Suprapubic skin (tissue), 4 donors: ENCODE measurements around the gene ZNF277. TPM values are rescaled to one million over a fixed set of nuclear protein-coding genes. Genes with fewer than 3 reads are reported as not detected.

Experiments used
- DNase-seq, 2 donors: peaks; one replicate each; pipeline ENCODE4 v3.0.0-alpha.2; 2019; ENCODE audit warnings: low spot score in 2 of 2
- H3K27ac ChIP-seq: fragments of 200-600 bp; sonication (generic); one replicate; pipeline ENCODE4 v1.5.1; 2019
- H3K27me3 ChIP-seq: fragments of 200-600 bp; sonication (generic); one replicate; pipeline ENCODE4 v1.5.1; 2019
- H3K36me3 ChIP-seq: fragments of 200-600 bp; sonication (generic); one replicate; pipeline ENCODE4 v1.5.1; 2019
- H3K4me1 ChIP-seq: fragments of 200-600 bp; sonication (generic); one replicate; pipeline ENCODE4 v1.5.1; 2019
- H3K4me3 ChIP-seq: fragments of 200-600 bp; sonication (generic); one replicate; pipeline ENCODE4 v1.5.1; 2019; ENCODE audit warnings: mild to moderate bottlenecking
- H3K9me3 ChIP-seq: fragments of 200-600 bp; sonication (generic); one replicate; pipeline ENCODE4 v1.5.1; 2019
- EP300 ChIP-seq: sonication (generic); formaldehyde crosslinking; IDR thresholded peaks from one replicate; pipeline ENCODE4 v1.6.1; 2017; ENCODE audit warnings: antibody characterized with exemption
- POLR2A ChIP-seq, 2 donors: fragments of 450-650 bp; IDR thresholded peaks; one replicate each; pipeline ENCODE4 v1.6.1; 2017; ENCODE audit warnings: antibody characterized with exemption in 2 of 2, mild to moderate bottlenecking in 2 of 2, moderate library complexity in 2 of 2
- POLR2AphosphoS5 ChIP-seq, 3 donors: sonication (generic); formaldehyde crosslinking; IDR thresholded peaks; one replicate each; pipeline ENCODE4 v1.6.1; 2017; ENCODE audit warnings: antibody characterized with exemption in 3 of 3
- WGBS: methylation state at CpG from one replicate; pipeline ENCODE4 v1.1.5; 2018; 5-methylcytosine and 5-hydroxymethylcytosine counted together
- total RNA-seq, 4 donors: library from RNA; depleted of rRNA; stranded (reverse); fragments of >200 nt; gene quantifications; one replicate each; pipeline ENCODE4 v1.1.0, GENCODE V29; 2016
- TF ChIP-seq, protein P1 (sequence below), 2 donors: fragments of 200-600 bp in 1 of 2; fragments of 450-650 bp in 1 of 2; sonication (generic) in 1 of 2; IDR thresholded peaks; one replicate each; pipeline ENCODE4 v1.5.1; 2016 to 2019; ENCODE audit warnings: antibody characterized with exemption in 2 of 2, mild to moderate bottlenecking in 1 of 2, moderate library complexity in 1 of 2

ZNF277 gene
- total RNA-seq, 4 donors from 2014 or later: 16.5 to 31.9 (median 25.5) TPM

DNA sequence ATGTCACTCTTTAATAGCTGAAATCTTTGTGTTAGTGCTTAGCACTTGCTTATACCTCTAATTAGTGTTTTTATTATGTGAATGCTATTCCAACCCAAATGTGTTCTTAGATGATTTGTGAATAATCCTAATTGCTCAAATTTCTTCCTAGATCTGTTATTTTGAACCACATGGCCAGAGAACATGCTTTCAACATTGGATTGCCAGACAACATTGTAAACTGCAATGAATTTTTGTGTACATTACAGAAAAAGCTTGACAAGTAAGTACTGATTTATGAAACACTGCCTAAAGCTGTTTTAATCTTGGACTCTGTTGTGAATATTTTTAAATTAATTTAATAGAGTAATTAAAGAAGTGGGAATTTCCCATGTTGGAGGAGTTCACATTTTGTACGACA, 121.1 kb downstream of the ZNF277 start:
- peaks cover 31% of the 10 kb centered on the region for H3K36me3 ChIP-seq
- WGBS: 55% methylated on average over 1 of the region's 1 CpG
- DNase-seq: no peak
- no peak overlapping the region for H3K4me3 ChIP-seq
- TF ChIP-seq, protein P1, sequence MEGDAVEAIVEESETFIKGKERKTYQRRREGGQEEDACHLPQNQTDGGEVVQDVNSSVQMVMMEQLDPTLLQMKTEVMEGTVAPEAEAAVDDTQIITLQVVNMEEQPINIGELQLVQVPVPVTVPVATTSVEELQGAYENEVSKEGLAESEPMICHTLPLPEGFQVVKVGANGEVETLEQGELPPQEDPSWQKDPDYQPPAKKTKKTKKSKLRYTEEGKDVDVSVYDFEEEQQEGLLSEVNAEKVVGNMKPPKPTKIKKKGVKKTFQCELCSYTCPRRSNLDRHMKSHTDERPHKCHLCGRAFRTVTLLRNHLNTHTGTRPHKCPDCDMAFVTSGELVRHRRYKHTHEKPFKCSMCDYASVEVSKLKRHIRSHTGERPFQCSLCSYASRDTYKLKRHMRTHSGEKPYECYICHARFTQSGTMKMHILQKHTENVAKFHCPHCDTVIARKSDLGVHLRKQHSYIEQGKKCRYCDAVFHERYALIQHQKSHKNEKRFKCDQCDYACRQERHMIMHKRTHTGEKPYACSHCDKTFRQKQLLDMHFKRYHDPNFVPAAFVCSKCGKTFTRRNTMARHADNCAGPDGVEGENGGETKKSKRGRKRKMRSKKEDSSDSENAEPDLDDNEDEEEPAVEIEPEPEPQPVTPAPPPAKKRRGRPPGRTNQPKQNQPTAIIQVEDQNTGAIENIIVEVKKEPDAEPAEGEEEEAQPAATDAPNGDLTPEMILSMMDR (IDR thresholded peaks at IDR 0.05): no peak
- TF ChIP-seq POLR2AphosphoS5 (IDR thresholded peaks at IDR 0.05) (no peak), EP300 (no peak), POLR2A (IDR thresholded peaks at IDR 0.05) (no peak)
- no peaks in the 10 kb centered on the region for H3K27me3 ChIP-seq
- no peaks in the 10 kb centered on the region for H3K4me1 ChIP-seq
- no peaks in the 10 kb centered on the region for H3K9me3 ChIP-seq
- H3K27ac ChIP-seq: no peak overlapping the region

DNA sequence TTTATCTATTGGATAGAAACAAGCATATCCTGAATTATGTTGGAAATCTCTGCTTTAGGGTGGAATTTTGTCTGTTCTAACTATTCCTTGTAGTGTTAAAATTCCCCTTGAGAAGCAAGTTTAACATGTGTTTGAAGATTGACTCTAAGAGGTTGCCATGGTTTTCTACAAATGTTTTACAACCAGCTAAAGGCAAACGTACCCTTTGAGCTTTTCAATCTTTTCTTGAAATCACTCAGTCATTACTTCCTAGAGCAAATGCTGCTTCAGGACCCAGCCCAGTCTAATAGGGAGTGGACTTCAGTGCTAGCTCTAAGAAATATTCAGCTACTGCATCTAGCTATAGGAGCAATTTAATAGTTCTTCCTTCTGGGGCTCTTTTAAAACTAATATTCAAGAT, 125.0 kb downstream of the ZNF277 start:
- no peak for TF ChIP-seq EP300
- TF ChIP-seq POLR2A (IDR thresholded peaks at IDR 0.05): no peak
- H3K4me3 ChIP-seq: no peak overlapping the region
- no peaks in the 10 kb centered on the region for H3K4me1 ChIP-seq
- H3K27me3 ChIP-seq: no peaks in the 10 kb centered on the region
- peaks cover 10% of the 10 kb centered on the region for H3K36me3 ChIP-seq
- H3K9me3 ChIP-seq: no peaks in the 10 kb centered on the region
- WGBS: 65% methylated on average over 1 of the region's 1 CpG
- H3K27ac ChIP-seq: no peak overlapping the region
- no peak for DNase-seq

DNA sequence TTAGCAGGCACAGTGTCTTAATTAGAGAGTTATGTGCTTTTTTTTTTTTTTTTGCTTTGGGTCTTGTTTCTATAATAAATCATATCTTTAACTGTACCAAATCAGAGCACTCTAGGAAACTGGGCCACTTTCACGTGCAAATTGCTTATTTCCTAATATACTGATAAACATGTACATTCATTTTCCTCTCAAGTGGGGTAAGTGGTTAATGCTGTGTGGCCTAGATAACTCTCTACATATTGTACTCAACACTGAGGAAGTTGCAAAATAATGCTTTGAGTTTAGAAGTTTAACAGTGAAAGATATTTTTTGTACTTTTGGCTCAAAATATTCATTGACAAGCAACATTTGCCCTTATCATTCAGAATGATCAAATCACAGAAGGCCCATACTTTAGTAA, 127.9 kb downstream of the ZNF277 start:
- WGBS: 17% methylated on average over 1 of the region's 1 CpG
- H3K9me3 ChIP-seq: no peaks in the 10 kb centered on the region
- no peaks in the 10 kb centered on the region for H3K27me3 ChIP-seq
- H3K4me3 ChIP-seq: no peak overlapping the region
- TF ChIP-seq, protein P1 (IDR thresholded peaks at IDR 0.05): no peak
- TF ChIP-seq EP300 (no peak), POLR2AphosphoS5 (IDR thresholded peaks at IDR 0.05) (no peak), POLR2A (IDR thresholded peaks at IDR 0.05) (no peak)
- no peaks in the 10 kb centered on the region for H3K4me1 ChIP-seq
- peaks cover 25% of the 10 kb centered on the region for H3K36me3 ChIP-seq
- no peak overlapping the region for H3K27ac ChIP-seq
- no peak for DNase-seq

DNA sequence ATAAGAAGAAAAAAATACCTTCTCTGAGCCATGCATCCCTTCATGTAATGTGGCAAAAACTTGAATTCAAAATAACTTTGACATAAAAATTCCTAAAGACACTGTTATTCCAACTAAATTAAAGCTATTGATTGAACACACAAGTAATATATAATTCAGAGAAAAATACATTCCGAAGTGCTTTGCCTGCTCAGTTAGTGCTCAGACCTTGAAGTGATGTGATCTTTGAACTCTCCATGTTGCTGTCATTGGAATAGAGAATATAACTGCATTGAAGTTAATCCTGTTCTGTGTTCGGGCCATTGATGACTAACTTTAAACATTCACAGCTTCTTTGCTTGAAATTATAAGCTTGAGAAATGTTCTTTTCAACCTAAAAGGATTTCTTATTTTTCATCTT, 129.8 kb downstream of the ZNF277 start:
- no peak overlapping the region for H3K4me3 ChIP-seq
- TF ChIP-seq POLR2A (IDR thresholded peaks at IDR 0.05) (no peak), EP300 (no peak), POLR2AphosphoS5 (IDR thresholded peaks at IDR 0.05) (no peak)
- TF ChIP-seq, protein P1 (IDR thresholded peaks at IDR 0.05): no peak
- 93% methylated on average over 2 of the region's 2 CpGs for WGBS

DNA sequence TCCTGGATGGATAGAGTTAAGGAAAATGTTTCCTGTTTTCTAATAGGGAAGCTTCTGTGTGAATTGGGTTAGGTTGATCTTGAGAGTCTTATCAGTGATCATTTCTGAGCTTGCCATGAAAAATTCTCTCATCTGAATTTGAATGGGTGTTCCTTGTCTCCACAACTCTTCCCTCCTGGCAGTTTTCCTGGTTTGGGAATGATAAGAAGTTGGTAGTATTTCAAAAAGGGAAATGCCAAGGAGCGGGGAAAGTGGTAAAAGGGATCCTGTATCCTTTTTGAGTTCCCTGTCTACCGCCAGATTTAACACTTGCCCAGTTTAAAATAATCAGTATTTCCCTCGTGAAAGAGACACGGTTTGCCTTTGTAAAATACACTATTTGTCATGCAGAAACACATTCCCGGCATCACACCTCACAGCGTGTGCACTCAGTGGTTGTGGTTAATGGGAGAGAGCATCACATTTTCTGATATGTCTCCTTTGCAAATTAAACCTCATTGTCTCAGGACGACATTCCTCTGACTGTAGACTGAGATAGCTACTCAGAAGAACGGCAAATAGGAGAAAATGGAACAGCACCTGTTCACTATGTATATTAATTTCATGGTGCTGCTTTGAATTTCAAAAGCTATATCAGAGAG, 130.6 kb downstream of the ZNF277 start:
- no peak overlapping the region for H3K27ac ChIP-seq
- H3K9me3 ChIP-seq: no peaks in the 10 kb centered on the region
- peaks cover 43% of the 10 kb centered on the region for H3K36me3 ChIP-seq
- 79% methylated on average over 8 of the region's 8 CpGs for WGBS
- H3K4me3 ChIP-seq: no peak overlapping the region
- no peaks in the 10 kb centered on the region for H3K27me3 ChIP-seq
- TF ChIP-seq POLR2A (IDR thresholded peaks at IDR 0.05): no peak
- TF ChIP-seq POLR2AphosphoS5 (IDR thresholded peaks at IDR 0.05): no peak
- TF ChIP-seq EP300: no peak
- TF ChIP-seq, protein P1 (IDR thresholded peaks at IDR 0.05): no peak
- no peaks in the 10 kb centered on the region for H3K4me1 ChIP-seq
- no peak for DNase-seq

More for the DNA sequence above, 129.8 kb downstream of the ZNF277 start:
- Histone ChIP-seq H3K36me3 (peaks cover 35% of the 10 kb centered on the region), H3K4me1 (no peaks in the 10 kb centered on the region), H3K27ac (no peak overlapping the region), H3K27me3 (no peaks in the 10 kb centered on the region), H3K9me3 (no peaks in the 10 kb centered on the region)
- DNase-seq: no peak

DNA sequence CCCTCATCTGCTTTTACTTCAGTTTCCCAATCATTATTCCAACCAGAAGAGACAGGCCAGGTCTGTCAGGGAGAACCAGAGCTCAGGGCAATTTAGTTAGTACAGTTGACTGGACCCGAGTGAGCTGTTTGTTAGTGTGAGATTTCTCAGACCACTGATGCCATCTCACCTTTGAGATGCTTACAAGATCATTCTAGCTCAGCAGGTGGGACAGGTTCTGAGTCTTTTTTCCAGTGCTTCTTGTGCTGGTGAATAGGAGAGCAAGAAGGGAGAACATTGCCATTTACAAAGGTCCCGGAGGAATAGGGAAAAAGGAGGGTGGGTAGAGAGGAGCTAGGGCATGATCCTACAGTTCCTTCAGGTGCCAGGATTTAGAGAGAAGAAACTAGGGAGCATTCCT, 131.4 kb downstream of the ZNF277 start:
- no peak for TF ChIP-seq POLR2AphosphoS5 (IDR thresholded peaks at IDR 0.05)
- TF ChIP-seq POLR2A (IDR thresholded peaks at IDR 0.05): no peak
- TF ChIP-seq, protein P1 (IDR thresholded peaks at IDR 0.05): no peak
- TF ChIP-seq EP300: no peak
- no peaks in the 10 kb centered on the region for H3K27me3 ChIP-seq
- H3K36me3 ChIP-seq: peaks cover 52% of the 10 kb centered on the region
- no peak overlapping the region for H3K4me3 ChIP-seq
- no peak for DNase-seq
- no peaks in the 10 kb centered on the region for H3K9me3 ChIP-seq
- no peak overlapping the region for H3K27ac ChIP-seq
- no peaks in the 10 kb centered on the region for H3K4me1 ChIP-seq
- WGBS: 90% methylated on average over 2 of the region's 2 CpGs
